Mononuclear cell (primary cell): ENCODE data around the gene ADPGK. TPM values are rescaled to one million over a fixed set of nuclear protein-coding genes. Genes with fewer than 3 reads are reported as not detected.
A peak's percentile ranks its signal among the peaks of the same experiment; 100 is the strongest.

Experiments
- H3K27me3 ChIP-seq: 2 replicates; pipeline ENCODE4 v1.6.0; 2011; ENCODE audit warnings: low read length, control low read depth; ENCODE audit not compliant: insufficient read depth
- H3K4me1 ChIP-seq: 2 replicates; pipeline ENCODE4 v1.5.1; 2011; ENCODE audit warnings: mild to moderate bottlenecking, low read length, control low read depth; ENCODE audit not compliant: insufficient read depth
- H3K4me3 ChIP-seq: 2 replicates; pipeline ENCODE4 v1.5.1; 2011; ENCODE audit warnings: mild to moderate bottlenecking, low read length, moderate library complexity
- H3K9me3 ChIP-seq: 2 replicates; pipeline ENCODE4 v1.5.1; 2011; ENCODE audit warnings: low read depth, mild to moderate bottlenecking, control low read depth, low read length
- total RNA-seq: library from RNA; depleted of rRNA; stranded (reverse); fragments of >200 nt; gene quantifications from one replicate; pipeline ENCODE4 v1.2.3, GENCODE V29; 2012

The ADPGK gene
- total RNA-seq, 1 donor = 110 TPM

DNA sequence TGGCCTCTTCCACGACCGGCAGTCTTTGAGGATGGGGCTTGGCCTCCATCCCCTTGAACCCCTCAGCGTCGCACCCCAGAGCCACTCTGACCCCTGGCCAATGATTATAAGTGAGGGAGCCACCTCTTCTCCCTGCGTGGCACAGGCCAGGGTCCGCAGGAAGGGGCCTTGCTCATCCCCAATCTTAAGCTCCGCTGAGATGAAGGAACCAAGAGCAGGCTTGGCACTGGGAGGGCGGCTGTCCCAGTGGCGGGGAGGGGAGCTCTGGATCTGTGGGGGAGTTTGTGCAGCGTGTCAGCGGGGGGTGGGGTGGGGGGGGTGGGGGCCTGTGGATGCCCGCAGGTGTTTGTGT lies 13.8 kb upstream of the ADPGK start:
- peak overlapping the region; percentile 41 for H3K4me3 ChIP-seq
- no peaks in the 10 kb centered on the region for H3K9me3 ChIP-seq
- H3K4me1 ChIP-seq = peaks cover 12% of the 10 kb centered on the region
- peaks cover 35% of the 10 kb centered on the region for H3K27me3 ChIP-seq

DNA sequence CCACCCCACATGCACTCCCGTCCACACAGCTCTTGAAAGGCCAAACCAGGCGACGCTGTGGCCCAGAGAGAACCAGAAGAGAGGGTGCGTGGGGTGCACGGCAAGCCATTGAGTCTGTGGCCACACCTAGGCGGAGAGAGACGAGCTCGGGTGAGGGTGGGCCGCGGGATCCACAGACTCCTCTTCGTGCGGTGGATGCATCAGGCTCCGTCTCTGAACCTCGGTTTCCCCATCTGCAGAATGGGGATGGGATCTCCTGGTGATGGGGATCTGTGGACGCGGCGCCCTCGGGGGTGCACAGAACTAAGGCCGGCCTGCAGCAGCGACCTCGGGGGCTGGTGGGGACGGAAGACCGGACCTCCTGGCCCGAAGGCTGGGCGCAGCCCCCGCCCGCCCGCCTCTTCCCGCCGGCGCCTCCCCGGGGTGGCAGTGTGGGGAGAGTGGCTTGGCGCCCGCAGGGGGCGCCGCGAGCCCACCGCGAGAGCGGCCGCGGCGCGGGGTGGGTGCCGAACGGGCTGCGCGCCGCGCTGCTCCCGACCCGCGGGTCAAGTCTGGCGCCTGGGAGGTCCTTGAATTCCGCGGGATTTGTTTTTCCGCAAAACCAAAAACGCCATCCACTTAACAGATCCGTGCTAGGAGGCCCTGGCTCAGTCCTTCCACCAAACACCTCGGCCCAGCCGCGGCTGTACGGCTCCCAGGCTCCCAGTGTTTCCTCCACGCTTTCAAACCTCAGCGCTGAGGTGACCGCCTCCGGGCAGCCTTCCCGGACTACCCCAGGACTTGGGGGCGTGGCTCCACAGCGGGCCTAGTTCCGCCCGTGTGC lies 13.2 kb upstream of the ADPGK start:
- Histone ChIP-seq H3K27me3 (peaks cover 32% of the 10 kb centered on the region), H3K4me3 (peak overlapping the region; percentile 41), H3K4me1 (peaks cover 12% of the 10 kb centered on the region), H3K9me3 (no peaks in the 10 kb centered on the region)

DNA sequence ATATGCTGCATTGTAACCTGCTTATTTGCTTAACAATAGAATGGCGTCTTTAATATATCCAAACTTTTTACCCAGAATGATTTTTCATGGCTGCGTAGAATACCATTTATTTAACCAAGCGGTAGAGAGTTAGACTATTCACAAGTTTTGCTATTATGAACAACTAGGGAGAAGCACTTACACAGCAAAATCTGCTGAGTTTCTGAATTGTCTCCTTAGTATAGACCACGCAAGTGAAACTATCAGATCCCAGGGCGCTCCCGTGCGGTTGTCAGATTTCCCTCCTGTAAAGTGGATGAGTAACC lies 12.6 kb upstream of the ADPGK start:
- H3K4me3 ChIP-seq = no peak overlapping the region

DNA sequence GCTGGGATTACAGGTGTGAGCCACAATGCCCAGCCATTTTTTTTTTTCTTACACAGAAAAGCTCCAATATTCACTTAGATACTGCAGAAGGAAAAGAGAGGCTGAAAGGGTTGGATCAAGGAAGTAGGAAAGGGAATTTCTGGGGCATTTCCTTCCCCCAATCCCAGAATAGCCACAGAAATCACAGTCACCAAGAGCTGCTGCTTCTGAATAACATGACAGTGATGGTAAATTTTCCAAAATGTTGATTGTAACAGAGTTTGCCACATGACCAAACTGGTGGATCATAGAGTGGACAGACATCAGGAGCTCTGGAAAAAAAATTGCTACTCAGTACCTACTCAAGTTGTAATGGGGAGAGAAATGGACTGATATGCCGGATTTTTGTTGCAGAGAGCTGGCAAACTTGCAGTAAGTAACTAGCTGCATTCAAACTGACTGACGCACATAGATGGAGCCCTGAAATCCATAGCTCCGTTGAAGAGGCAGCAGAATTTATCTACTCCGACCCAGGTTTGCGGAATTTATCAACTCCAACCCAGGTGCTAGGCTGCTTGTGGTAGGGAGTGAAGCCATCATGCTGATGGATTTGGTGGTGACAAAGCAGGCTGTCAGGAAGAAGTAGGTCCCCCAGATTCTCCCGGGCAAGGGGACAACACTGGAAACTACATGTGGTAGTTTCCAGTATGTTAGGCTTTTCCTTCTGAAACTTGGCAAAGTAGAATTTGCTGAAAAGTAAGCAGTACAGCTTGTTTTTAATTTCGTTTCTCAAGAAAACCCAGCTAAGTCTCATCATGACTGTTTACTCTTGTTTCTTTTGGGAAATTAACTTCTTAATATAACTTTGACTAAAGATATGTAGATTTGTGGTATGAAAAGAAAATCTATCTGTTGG lies 10.5 kb upstream of the ADPGK start:
- H3K4me1 ChIP-seq = peaks cover 12% of the 10 kb centered on the region

More for the DNA sequence above, 12.6 kb upstream of the ADPGK start:
- Histone ChIP-seq H3K4me1 (peaks cover 12% of the 10 kb centered on the region), H3K27me3 (peaks cover 26% of the 10 kb centered on the region), H3K9me3 (no peaks in the 10 kb centered on the region)

DNA sequence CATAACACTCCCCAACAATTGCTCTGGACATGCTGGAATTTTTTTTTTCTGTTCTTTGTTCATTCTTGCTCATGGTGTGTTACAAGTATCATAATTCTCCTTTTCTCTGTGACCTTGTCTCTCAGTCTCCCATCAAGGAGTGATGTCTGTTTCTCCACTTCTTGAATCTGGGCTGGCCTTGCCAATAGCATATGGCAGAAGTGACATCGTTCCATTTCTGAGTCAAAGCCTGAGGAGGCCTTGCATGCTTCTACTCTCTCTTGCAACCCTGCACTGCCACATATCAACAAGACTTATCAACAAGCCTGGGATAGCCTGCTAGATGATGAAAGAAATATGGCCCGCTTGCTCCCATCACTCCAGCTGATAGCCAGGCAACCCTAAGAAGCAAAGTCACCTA lies 8.9 kb upstream of the ADPGK start:
- Histone ChIP-seq H3K4me3 (no peak overlapping the region), H3K27me3 (peaks cover 18% of the 10 kb centered on the region), H3K9me3 (no peaks in the 10 kb centered on the region), H3K4me1 (peaks cover 12% of the 10 kb centered on the region)

More for the DNA sequence above, 10.5 kb upstream of the ADPGK start:
- Histone ChIP-seq H3K9me3 (no peaks in the 10 kb centered on the region), H3K4me3 (no peak overlapping the region), H3K27me3 (peaks cover 18% of the 10 kb centered on the region)

DNA sequence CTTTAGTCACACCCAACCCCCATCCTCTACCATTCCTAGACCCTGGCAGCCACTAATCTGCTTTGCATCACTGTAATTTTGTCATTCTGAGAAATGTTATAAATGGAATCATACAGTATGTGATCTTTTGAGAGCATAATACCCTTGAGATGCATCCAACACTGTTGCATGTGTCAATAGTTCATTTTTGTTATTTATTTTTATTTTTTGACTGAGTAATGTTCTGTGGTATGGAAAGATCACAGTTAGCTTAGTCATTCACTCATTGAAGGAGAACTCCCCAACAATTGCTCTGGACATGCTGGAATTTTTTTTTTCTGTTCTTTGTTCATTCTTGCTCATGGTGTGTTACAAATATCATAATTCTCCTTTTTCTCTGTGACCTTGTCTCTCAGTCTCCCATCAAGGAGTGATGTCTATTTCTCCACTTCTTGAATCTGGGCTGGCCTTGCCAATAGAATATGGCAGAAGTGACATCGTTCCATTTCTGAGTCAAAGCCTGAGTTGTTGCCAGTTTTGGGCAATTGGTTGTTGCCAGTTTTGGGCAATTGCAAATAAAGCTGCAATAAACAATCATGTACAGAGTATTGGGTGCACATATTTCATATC lies 6.8 kb upstream of the ADPGK start:
- Histone ChIP-seq H3K4me1 (peaks cover 12% of the 10 kb centered on the region), H3K9me3 (no peaks in the 10 kb centered on the region), H3K4me3 (no peak overlapping the region), H3K27me3 (peaks cover 8% of the 10 kb centered on the region)

DNA sequence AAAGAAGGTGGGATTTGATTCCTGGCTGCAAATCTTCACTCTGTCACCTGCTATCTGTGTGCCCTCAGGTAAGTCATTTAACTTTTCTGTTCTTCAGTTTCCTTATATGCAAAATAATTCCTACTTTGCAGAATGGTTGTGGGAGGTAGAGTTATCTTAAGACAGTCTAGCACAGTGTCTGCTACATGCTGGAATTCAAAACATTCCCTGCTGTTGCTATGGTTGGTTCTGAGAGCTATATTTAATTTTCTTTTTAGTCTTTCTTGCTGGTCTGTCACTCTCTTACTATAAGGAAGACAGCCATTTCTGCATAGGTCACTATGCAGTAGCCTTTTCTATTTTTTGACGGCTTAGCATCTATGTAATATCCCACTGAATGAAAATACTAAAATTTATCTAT lies 4.0 kb upstream of the ADPGK start:
- H3K9me3 ChIP-seq = no peaks in the 10 kb centered on the region
- H3K4me1 ChIP-seq = peaks cover 30% of the 10 kb centered on the region
- no peaks in the 10 kb centered on the region for H3K27me3 ChIP-seq
- no peak overlapping the region for H3K4me3 ChIP-seq

DNA sequence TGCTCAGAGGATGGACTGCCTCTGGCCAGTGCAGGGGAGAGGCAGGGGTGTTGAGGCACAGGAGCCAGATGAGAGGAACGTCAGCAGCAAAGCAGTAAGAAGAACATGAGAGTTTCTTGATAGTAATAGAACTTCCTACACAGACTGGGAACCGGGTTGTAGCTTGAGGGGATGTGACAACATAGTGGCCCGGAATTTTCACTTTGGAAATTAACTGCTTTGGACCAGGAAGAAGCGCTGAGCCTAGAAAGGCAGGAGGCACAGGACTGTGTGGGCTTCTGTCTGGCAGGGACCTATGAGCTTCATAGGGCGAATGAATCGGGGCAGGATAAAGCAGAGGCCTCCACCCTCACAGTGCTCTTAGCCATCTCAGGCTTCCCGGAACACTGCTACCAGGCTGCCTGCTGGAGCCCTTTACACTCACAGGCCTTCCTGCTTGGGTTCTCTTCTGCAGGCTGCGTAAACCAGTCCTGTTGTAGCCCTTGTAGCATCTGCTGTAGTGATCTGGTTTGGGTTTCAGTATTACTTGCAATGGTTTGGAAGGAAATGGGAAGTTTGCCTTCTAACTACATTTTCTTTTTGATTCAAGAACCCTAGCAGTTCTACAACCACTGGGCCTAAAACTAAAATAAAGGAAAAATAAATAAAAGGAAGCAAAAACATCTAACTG lies 3.3 kb upstream of the ADPGK start:
- no peaks in the 10 kb centered on the region for H3K27me3 ChIP-seq

DNA sequence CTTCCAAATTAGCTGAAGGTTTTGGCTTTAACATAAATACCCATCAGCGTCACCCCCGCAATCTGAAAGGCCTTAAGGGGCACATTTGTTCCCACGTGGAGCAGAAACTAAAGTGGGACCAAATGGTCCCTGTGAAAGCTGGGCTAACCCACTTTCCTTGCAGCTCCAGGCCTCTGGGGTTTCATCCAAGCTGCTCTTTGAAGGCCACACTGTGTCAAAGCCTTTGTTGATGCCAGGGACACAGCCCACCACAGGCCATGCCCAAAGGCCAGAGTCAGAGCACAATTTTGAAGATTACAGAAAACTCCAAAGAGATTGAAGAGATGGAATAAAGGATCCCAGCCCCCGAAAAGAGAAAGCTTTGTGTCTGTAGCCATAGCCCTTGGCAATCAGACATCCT lies 2.7 kb upstream of the ADPGK start:
- Histone ChIP-seq H3K4me1 (peaks cover 42% of the 10 kb centered on the region), H3K9me3 (no peaks in the 10 kb centered on the region), H3K27me3 (no peaks in the 10 kb centered on the region), H3K4me3 (no peak overlapping the region)

More for the DNA sequence above, 3.3 kb upstream of the ADPGK start:
- Histone ChIP-seq H3K4me1 (peaks cover 37% of the 10 kb centered on the region), H3K9me3 (no peaks in the 10 kb centered on the region), H3K4me3 (no peak overlapping the region)

DNA sequence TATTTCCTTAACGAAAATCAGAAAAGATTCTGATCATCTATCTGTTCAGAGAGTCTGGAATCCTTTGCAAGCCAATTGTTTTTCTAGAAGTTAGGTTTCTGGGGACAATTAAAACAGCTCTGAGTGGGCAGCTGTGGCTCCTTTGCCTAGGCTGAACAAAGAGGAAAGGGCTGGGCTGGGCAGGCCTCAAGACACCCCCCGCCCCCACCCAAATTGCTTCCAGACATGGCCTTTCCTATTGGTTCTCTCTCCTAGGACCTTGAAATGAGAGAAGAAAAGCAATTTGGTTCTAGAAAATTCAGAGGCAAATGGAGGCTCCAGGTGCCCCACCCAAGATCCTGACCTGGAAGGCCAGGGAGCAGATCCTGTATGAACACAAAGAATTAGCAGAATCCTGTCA lies 2.3 kb upstream of the ADPGK start:
- no peaks in the 10 kb centered on the region for H3K9me3 ChIP-seq
- H3K4me3 ChIP-seq = no peak overlapping the region
- peaks cover 46% of the 10 kb centered on the region for H3K4me1 ChIP-seq
- H3K27me3 ChIP-seq = no peaks in the 10 kb centered on the region

DNA sequence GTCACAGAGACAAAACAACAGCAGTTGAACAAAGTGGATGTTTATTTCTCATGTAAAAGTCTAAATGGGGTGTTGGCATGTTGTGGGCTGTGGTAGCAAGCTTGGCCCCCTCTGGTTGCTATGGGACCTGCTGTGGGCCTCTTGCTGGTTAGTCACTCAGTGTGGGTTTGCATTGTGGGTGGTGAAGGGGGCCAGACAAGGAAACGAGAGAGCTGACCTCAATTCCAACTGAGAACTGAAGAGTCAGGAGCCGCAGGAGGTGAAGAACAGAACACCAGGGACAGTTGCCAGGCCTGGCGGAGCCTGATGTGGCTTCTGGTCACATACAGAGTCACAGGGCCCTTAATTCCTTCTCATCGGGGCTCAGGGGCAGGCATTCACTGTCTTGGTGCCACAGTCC lies 1.9 kb upstream of the ADPGK start:
- Histone ChIP-seq H3K9me3 (no peaks in the 10 kb centered on the region), H3K4me1 (peaks cover 50% of the 10 kb centered on the region), H3K4me3 (no peak overlapping the region), H3K27me3 (no peaks in the 10 kb centered on the region)

DNA sequence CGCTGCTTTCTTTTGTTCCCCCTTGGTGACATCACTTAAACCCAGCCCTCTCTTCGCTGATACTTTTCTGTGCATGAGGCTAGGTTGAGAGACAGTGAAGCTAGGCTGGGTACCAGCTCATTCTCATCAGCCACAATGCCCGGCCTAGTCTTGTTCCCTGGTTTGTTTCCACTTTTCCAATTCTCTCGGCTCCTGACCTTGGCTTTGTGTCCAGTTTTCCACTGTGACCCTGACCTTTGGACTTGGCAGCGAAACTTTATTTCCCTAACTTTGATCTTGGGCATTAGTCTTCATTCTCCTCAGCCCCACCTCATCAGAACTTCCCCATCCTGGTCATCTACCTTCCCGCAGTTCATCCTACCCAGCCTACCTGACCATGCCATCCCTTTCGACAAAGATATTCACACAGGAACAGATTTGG lies 908 bp upstream of the ADPGK start:
- Histone ChIP-seq H3K4me1 (peaks cover 53% of the 10 kb centered on the region), H3K4me3 (peak overlapping the region; percentile 99), H3K27me3 (no peaks in the 10 kb centered on the region), H3K9me3 (no peaks in the 10 kb centered on the region)

DNA sequence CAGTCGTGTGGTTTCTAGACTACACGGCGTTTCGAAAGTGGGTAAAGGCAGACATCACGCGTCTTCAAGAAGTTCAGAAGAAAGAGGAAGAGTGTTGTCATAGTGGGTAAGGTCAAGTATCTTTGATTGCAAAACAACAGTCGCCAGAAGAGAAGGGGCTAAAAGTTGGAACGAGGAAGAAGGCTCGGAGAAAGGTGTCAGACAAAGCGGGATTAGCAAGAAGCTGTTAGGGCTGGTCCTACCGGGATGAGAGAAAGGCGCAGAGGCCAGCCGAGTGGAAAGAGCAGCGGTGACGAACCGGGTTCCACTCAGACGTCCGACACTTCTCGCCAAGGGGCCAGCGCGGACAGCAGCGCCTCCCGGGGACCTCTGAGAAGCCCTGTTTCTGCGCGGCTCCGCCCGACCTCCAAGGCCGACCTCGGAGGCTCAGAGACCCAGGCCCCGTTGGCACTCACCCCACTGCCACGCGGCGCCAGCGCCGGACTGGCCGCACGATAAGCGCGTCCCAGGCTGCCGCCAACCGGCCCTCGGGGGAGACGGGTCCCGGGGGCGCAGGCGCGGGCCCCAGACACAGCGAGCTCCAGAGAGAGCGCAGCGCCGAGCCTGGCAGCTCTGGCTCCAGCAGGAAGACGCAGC lies 436 bp downstream of the ADPGK start:
- H3K4me1 ChIP-seq = peaks cover 58% of the 10 kb centered on the region
- no peaks in the 10 kb centered on the region for H3K27me3 ChIP-seq
- H3K9me3 ChIP-seq = no peaks in the 10 kb centered on the region
- peak overlapping the region; percentile 99 for H3K4me3 ChIP-seq

DNA sequence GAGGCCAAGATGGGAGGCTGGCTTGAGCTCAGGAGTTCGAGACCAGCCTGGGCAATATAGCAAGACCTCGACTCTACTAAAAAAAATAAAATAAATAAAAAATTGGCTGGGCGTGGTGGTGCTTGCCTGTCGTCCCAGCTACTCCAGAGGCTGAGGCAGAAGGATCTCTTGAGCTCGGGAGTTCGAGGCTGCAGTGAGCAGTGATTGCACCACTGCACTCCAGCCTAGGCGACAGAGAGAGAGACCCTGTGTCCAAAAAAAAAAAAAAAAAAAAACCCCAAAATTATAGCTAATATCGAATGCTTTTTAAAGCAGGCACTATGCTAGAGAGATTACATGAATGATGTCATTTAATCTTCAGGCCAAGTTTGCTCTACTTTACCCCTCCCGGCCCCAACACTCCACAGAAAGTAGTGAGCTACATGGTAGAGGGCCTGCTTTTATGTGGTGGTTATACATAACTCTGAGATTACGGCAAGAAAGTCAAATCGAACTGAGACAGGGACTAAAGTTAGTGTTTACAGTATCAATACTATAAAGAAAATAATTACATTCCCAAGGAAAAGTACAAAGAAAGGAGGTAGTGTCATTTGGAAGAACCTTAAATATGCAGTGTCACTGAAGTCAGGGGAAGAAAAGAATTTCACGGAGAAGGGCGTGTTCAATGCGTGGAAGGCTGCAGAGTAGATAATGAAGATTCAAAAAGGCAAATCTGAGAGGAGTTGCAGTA lies 1.1 kb downstream of the ADPGK start:
- Histone ChIP-seq H3K27me3 (no peaks in the 10 kb centered on the region), H3K9me3 (no peaks in the 10 kb centered on the region), H3K4me3 (peak overlapping the region; percentile 99), H3K4me1 (peaks cover 58% of the 10 kb centered on the region)
